ENCODE results near the gene CDK17. TPM values are rescaled to one million over a fixed set of nuclear protein-coding genes. Genes with fewer than 3 reads are reported as not detected.

Gene CDK17
- total RNA-seq, 1 donor from 2014 or later: 34.7 TPM

- no peak overlapping the region for H3K4me3 Mint-ChIP-seq (ENCODE audit: low read depth)
- peaks cover 42% of the 10 kb centered on the region for H3K36me3 Mint-ChIP-seq (ENCODE audit: low read depth)
- intact Hi-C loops (cut with micrococcal nuclease): no loop called here
- no peaks in the 10 kb centered on the region for H3K27me3 Mint-ChIP-seq (ENCODE audit: low read depth)
- DNase-seq (ENCODE audit: low spot score): peak; percentile 54
- no peaks in the 10 kb centered on the region for H3K9me3 Mint-ChIP-seq
- no peak overlapping the region for H3K27ac Mint-ChIP-seq
- peaks cover 41% of the 10 kb centered on the region for H3K4me1 Mint-ChIP-seq (ENCODE audit: low read depth)
Observed at GRCh38 chr12:96241846-96242256, 158.4 kb downstream of the CDK17 start.

- DNase-seq (ENCODE audit: low spot score): no peak
- Mint-ChIP-seq H3K27ac (no peak overlapping the region), H3K27me3 (ENCODE audit: low read depth) (no peaks in the 10 kb centered on the region), H3K4me3 (ENCODE audit: low read depth) (no peak overlapping the region), H3K36me3 (ENCODE audit: low read depth) (peaks cover 42% of the 10 kb centered on the region), H3K9me3 (no peaks in the 10 kb centered on the region), H3K4me1 (ENCODE audit: low read depth) (peaks cover 45% of the 10 kb centered on the region)
- intact Hi-C loops (cut with micrococcal nuclease): no loop called here
Observed at GRCh38 chr12:96241431-96241830, 158.8 kb downstream of the CDK17 start.

GRCh38 chr12:96240656-96241055 lies 159.6 kb downstream of the CDK17 start:
- no peaks in the 10 kb centered on the region for H3K9me3 Mint-ChIP-seq
- peaks cover 46% of the 10 kb centered on the region for H3K36me3 Mint-ChIP-seq (ENCODE audit: low read depth)
- intact Hi-C loops (cut with micrococcal nuclease): no loop called here
- peaks cover 51% of the 10 kb centered on the region for H3K4me1 Mint-ChIP-seq (ENCODE audit: low read depth)
- no peaks in the 10 kb centered on the region for H3K27me3 Mint-ChIP-seq (ENCODE audit: low read depth)
- H3K4me3 Mint-ChIP-seq (ENCODE audit: low read depth): no peak overlapping the region
- H3K27ac Mint-ChIP-seq: no peak overlapping the region
- DNase-seq (ENCODE audit: low spot score): no peak

GRCh38 chr12:96239711-96240635 lies 160.3 kb downstream of the CDK17 start:
- H3K27ac Mint-ChIP-seq: no peak overlapping the region
- intact Hi-C loops (cut with micrococcal nuclease): no loop called here
- H3K9me3 Mint-ChIP-seq: no peaks in the 10 kb centered on the region
- peaks cover 56% of the 10 kb centered on the region for H3K4me1 Mint-ChIP-seq (ENCODE audit: low read depth)
- peaks cover 53% of the 10 kb centered on the region for H3K36me3 Mint-ChIP-seq (ENCODE audit: low read depth)
- no peak for DNase-seq (ENCODE audit: low spot score)
- no peaks in the 10 kb centered on the region for H3K27me3 Mint-ChIP-seq (ENCODE audit: low read depth)
- H3K4me3 Mint-ChIP-seq (ENCODE audit: low read depth): no peak overlapping the region

DNA sequence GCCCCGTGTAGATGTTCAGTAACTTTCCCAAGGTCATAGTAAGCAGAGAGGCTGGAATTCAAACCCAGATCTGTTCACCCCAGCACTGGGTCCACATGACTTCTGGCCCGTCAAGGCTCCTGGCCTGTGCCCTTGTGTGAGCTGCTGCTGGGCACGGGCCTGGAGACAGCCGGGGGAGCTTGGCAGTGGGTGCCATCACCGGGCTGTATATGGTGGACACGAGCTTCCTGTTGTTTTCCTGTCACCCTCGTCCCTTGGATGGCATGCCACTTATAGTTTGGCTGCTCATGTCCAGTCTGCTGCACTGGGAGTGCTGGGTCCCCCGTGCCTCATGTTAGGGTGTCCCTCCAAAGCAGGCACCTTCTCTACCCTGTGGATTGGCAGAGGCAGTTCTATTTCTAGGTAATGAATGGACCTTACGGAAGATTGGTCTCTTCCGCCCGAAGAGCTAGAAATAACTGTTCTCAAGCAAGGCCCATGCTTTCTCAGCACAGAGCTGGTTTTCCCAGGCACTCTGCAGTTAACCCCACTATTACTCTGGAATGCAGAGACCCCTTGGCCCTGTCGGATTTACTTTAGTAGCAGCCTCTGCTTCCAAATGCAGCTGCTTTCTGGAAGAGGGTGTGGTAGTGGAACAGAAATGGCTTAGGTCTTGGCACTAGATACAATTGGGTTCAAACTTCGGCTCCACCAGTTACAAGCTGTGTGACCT lies 161.7 kb downstream of the CDK17 start:
- peaks cover 59% of the 10 kb centered on the region for H3K36me3 Mint-ChIP-seq (ENCODE audit: low read depth)
- no peaks in the 10 kb centered on the region for H3K9me3 Mint-ChIP-seq
- DNase-seq (ENCODE audit: low spot score): no peak
- H3K4me1 Mint-ChIP-seq (ENCODE audit: low read depth): peaks cover 56% of the 10 kb centered on the region
- H3K27ac Mint-ChIP-seq: no peak overlapping the region
- no peak overlapping the region for H3K4me3 Mint-ChIP-seq (ENCODE audit: low read depth)
- intact Hi-C loops (cut with micrococcal nuclease): no loop called here
- no peaks in the 10 kb centered on the region for H3K27me3 Mint-ChIP-seq (ENCODE audit: low read depth)

DNA sequence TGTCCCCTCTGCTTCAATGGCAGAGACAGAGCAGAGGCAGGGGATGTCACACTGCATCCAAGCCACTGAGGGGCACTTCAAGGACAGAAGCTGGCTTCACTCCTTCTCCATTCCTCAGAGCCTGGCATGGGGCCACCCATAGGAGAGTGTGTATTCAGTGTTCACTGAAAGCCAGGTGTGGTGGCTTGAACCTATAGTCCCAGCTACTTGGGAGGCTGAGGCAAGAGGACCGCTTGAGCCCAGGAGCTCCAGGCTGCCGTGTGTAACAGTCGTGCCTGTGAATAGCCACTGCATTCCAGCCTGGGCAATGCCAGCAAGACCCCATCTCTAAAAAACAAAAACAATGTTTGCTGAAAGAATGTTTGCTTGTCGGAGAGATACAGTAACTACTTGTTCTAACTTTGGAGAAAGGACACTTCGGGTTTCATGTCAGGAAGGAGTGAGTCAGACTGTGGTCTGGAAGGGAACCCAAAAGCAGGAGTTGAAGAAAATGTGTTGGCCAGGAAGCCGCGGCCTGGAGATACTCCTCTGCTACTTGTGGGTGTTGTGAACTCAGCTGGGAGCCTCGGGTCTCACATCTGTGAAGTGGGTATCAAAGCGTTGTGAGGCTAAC lies 162.7 kb downstream of the CDK17 start:
- no peaks in the 10 kb centered on the region for H3K9me3 Mint-ChIP-seq
- peak overlapping the region; percentile 34 for H3K4me3 Mint-ChIP-seq (ENCODE audit: low read depth)
- peaks cover 50% of the 10 kb centered on the region for H3K36me3 Mint-ChIP-seq (ENCODE audit: low read depth)
- no peaks in the 10 kb centered on the region for H3K27me3 Mint-ChIP-seq (ENCODE audit: low read depth)
- intact Hi-C loops (cut with micrococcal nuclease): loop anchor here (2.0 kb wide), 1 partner anchor 23 kb away; no protein-coding TSS in a partner anchor
- H3K27ac Mint-ChIP-seq: peak overlapping the region; percentile 27
- peak; percentile 25 for DNase-seq (ENCODE audit: low spot score)
- H3K4me1 Mint-ChIP-seq (ENCODE audit: low read depth): peaks cover 48% of the 10 kb centered on the region

DNA sequence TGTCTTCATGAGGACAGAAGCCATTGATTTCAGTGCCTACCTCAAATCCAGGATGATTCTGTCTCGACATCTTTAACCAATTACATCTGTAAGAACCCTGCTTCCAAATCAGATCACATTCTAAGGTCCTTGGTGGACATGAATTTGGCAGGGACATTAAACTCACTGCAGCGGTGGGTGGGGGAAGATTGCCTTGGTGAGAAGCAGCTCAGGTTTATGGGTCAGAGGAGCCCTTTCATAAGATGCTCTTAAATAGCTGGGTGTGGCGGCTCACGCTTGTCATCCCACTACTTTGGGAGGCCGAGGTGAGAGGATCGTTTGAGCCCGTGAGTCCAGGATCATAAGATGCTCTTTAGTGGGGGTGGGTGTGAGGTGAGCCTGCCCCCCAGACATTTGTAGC lies 163.2 kb downstream of the CDK17 start:
- intact Hi-C loops (cut with micrococcal nuclease): loop anchor here (2.0 kb wide), 1 partner anchor 22 kb away; no protein-coding TSS in a partner anchor
- DNase-seq (ENCODE audit: low spot score): no peak
- Mint-ChIP-seq H3K4me3 (ENCODE audit: low read depth) (no peak overlapping the region), H3K9me3 (no peaks in the 10 kb centered on the region), H3K27ac (no peak overlapping the region), H3K27me3 (ENCODE audit: low read depth) (no peaks in the 10 kb centered on the region), H3K36me3 (ENCODE audit: low read depth) (peaks cover 50% of the 10 kb centered on the region), H3K4me1 (ENCODE audit: low read depth) (peaks cover 44% of the 10 kb centered on the region)

DNA sequence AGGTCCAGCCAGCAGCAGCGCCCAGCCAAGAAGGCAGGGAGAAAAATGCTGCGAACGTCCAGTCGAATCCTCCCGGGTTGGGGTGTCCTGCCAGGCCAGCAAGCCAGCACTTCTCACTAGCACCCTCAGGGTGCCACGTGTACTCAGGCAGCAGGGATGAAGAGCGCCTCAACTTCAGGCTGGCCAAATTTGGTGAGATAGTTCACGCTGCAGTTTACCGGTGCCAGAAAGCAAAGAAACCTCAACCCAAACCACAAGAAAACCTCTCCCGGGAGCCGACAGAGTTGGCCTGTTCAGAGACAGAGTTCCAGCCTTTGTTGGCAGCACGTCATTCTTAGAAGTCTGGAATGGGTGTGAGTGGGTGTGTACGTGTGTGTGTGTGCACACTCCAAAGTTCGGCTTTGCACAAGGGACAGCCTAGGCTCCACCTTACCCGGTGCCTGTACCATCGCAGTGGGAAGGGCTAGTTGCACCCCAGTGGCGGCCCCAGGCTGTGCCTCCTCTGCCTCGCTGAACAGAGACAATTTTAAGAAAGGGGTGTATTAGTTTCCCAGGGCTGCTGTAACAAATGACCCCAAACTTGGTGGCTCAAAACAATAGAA lies 163.9 kb downstream of the CDK17 start:
- no peak for DNase-seq (ENCODE audit: low spot score)
- H3K36me3 Mint-ChIP-seq (ENCODE audit: low read depth): peaks cover 48% of the 10 kb centered on the region
- H3K4me3 Mint-ChIP-seq (ENCODE audit: low read depth): no peak overlapping the region
- intact Hi-C loops (cut with micrococcal nuclease): loop anchor here (2.0 kb wide), 1 partner anchor 22 kb away; no protein-coding TSS in a partner anchor
- no peaks in the 10 kb centered on the region for H3K27me3 Mint-ChIP-seq (ENCODE audit: low read depth)
- peaks cover 38% of the 10 kb centered on the region for H3K4me1 Mint-ChIP-seq (ENCODE audit: low read depth)
- H3K9me3 Mint-ChIP-seq: no peaks in the 10 kb centered on the region
- H3K27ac Mint-ChIP-seq: no peak overlapping the region

GRCh38 chr12:96235484-96235826 lies 164.8 kb downstream of the CDK17 start:
- Mint-ChIP-seq H3K27ac (no peak overlapping the region), H3K4me3 (ENCODE audit: low read depth) (no peak overlapping the region), H3K9me3 (no peaks in the 10 kb centered on the region), H3K4me1 (ENCODE audit: low read depth) (peaks cover 35% of the 10 kb centered on the region), H3K27me3 (ENCODE audit: low read depth) (no peaks in the 10 kb centered on the region), H3K36me3 (ENCODE audit: low read depth) (peaks cover 45% of the 10 kb centered on the region)
- no peak for DNase-seq (ENCODE audit: low spot score)
- intact Hi-C loops (cut with micrococcal nuclease): no loop called here

GRCh38 chr12:96234591-96235483 lies 165.4 kb downstream of the CDK17 start:
- no peak overlapping the region for H3K27ac Mint-ChIP-seq
- H3K27me3 Mint-ChIP-seq (ENCODE audit: low read depth): no peaks in the 10 kb centered on the region
- H3K36me3 Mint-ChIP-seq (ENCODE audit: low read depth): peaks cover 46% of the 10 kb centered on the region
- H3K4me1 Mint-ChIP-seq (ENCODE audit: low read depth): peaks cover 33% of the 10 kb centered on the region
- no peak overlapping the region for H3K4me3 Mint-ChIP-seq (ENCODE audit: low read depth)
- intact Hi-C loops (cut with micrococcal nuclease): no loop called here
- DNase-seq (ENCODE audit: low spot score): no peak
- no peaks in the 10 kb centered on the region for H3K9me3 Mint-ChIP-seq

DNA sequence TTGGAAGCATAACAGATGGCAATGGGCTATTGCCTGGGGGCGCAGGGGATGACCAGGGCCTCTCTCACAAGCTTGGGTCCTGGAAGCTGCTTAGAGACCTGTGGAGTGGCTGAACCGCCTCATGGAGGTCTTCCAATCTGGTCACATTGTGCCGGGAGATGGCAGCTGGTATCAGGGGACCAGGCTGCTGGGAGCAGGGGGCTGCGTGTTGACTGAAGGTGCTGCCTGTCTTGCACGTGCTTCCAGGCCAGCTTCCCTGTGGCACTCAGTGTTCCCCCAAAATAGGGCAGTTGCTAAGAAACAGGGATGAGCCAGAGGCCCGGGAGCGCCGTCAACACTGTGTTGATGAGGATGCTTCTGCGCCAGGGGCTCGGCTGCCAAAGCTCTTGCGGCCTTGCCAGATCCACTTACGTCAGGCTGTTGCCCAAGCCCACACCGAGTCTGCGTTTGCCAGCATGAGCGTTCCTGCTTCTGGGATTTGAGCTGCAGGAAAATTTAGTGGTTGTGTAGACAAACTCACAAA lies 166.2 kb downstream of the CDK17 start:
- peaks cover 30% of the 10 kb centered on the region for H3K4me1 Mint-ChIP-seq (ENCODE audit: low read depth)
- no peak overlapping the region for H3K27ac Mint-ChIP-seq

More for the DNA sequence above, 166.2 kb downstream of the CDK17 start:
- no peak for DNase-seq (ENCODE audit: low spot score)
- Mint-ChIP-seq H3K36me3 (ENCODE audit: low read depth) (peaks cover 43% of the 10 kb centered on the region), H3K4me3 (ENCODE audit: low read depth) (no peak overlapping the region), H3K9me3 (no peaks in the 10 kb centered on the region), H3K27me3 (ENCODE audit: low read depth) (no peaks in the 10 kb centered on the region)
- intact Hi-C loops (cut with micrococcal nuclease): no loop called here
